ENCODE measurements around the gene ESPNL.

Gene ESPNL

GRCh38 chr2:238067939-238068338 is 32.2 kb upstream of the ESPNL start:
- Mint-ChIP-seq H3K4me1 (peaks cover 40% of the 10 kb centered on the region), H3K4me3 (peak overlapping the region; percentile 21), H3K27ac (peak overlapping the region; percentile 79), H3K9me3 (peaks cover 4% of the 10 kb centered on the region), H3K36me3 (peaks cover 98% of the 10 kb centered on the region)
- DNase-seq (ENCODE audit: low spot score in 2 of 2) (no peak), ATAC-seq (no peak)

DNA sequence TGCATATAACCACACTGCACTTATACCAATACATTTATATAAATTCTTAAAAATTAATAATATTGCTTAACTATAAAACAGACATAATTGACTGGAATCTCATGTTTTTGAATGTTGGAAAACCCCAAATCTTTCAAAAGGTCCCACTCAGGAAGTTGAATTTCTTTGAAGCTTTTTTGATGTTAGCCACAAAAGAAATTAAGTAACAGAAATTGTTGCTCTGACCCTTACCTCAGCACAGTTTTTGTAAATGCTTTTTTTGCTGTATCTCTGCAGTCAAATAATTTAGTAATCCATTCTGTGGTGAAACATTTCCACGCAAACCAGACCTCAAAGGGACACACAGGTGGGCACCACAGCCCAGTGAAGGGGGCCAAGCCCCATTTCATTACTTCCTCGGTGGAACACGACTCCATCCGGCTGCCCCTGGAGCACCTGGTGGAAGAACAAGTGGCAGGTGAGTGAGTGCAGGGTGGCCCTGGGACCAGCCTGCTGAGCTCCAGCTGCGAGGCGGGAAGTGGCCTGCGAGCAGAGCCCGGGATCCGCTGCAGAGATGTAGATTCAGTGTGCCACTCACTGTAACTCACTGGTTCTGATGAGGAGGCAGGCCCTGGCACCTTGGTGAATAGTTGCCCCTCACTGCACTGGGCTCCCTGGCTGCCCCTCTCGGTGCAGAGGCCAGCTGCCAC is 31.0 kb upstream of the ESPNL start:
- DNase-seq (ENCODE audit: low spot score in 2 of 2): peak in 1 of 2 donors; percentile 45
- peak overlapping the region; percentile 38 for H3K4me3 Mint-ChIP-seq
- H3K9me3 Mint-ChIP-seq: peaks cover 4% of the 10 kb centered on the region
- ATAC-seq: peak; percentile 21
- H3K4me1 Mint-ChIP-seq: peaks cover 34% of the 10 kb centered on the region
- H3K27ac Mint-ChIP-seq: peak overlapping the region; percentile 86
- peaks cover 98% of the 10 kb centered on the region for H3K36me3 Mint-ChIP-seq

DNA sequence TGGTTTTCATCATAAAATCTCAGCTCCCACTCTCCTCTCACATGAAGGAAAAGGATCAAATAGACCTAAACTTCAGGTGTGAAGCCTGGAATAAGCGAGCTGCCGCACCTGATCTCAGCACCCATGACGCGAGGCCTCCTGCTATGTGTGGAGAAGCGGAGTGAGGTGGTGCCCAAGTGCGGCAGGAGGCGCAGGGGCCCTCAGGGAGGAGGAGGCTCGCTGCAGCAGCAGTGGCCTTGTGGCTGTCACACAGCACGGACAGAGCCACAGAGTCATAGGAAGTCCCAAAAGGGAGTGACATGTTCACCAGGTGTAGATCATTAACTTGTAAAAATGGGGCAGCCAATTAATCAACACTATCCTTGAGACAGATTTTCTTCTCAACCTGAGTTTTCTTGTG is 30.3 kb upstream of the ESPNL start:
- ATAC-seq (no peak), DNase-seq (ENCODE audit: low spot score in 2 of 2) (peak in 1 of 2 donors; percentile 43)
- H3K4me1 Mint-ChIP-seq: peaks cover 34% of the 10 kb centered on the region
- H3K9me3 Mint-ChIP-seq: peaks cover 4% of the 10 kb centered on the region
- H3K36me3 Mint-ChIP-seq: peaks cover 98% of the 10 kb centered on the region
- H3K27ac Mint-ChIP-seq: peak overlapping the region; percentile 86
- peak overlapping the region; percentile 38 for H3K4me3 Mint-ChIP-seq

DNA sequence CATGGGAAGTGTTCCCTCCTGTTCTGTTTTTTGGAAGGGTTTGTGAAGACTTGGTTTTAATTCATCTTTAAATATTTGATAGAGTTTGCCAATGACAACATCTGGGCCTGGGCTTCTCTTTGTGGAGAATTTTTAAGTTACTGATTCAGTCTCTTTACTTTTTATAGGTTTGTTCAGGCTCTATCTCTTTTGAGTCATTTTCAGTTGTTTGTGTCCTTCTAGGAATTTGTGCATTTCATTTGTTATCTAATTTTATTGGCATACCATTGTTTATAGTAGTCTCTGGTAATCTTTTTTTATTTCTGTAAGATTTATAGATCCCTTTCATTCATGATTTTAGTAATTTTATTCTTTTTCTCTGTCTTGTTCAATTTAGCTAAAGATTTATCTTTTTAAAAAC is 24.7 kb upstream of the ESPNL start:
- H3K36me3 Mint-ChIP-seq: peaks cover 95% of the 10 kb centered on the region
- no peak overlapping the region for H3K27ac Mint-ChIP-seq

DNA sequence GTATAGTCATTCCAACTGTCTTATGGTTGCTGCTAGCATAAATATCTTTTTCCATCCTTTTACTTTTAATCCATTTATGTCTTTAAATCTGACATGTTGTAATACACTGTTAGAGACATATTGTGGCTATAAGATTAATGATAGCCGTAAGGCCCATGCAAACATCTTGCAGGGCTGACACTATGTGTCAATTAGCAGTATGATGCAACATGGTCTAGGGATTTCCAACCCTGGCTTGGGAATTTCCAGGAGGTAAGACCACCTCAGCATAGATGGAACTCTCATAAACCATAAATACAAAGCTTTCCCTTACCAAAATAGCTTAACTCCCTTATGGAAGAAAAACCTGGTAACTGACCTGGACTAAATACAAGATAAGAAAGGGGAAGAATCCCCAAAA is 22.8 kb upstream of the ESPNL start:
- ATAC-seq (no peak), DNase-seq (ENCODE audit: low spot score in 2 of 2) (peak in 1 of 2 donors; percentile 10)
- H3K4me1 Mint-ChIP-seq: no peaks in the 10 kb centered on the region
- H3K4me3 Mint-ChIP-seq: no peak overlapping the region
- no peaks in the 10 kb centered on the region for H3K9me3 Mint-ChIP-seq
- H3K27ac Mint-ChIP-seq: no peak overlapping the region
- H3K36me3 Mint-ChIP-seq: peaks cover 94% of the 10 kb centered on the region

More for the DNA sequence above, 24.7 kb upstream of the ESPNL start:
- no peak for DNase-seq (ENCODE audit: low spot score in 2 of 2)
- no peak overlapping the region for H3K4me3 Mint-ChIP-seq
- no peaks in the 10 kb centered on the region for H3K4me1 Mint-ChIP-seq
- no peaks in the 10 kb centered on the region for H3K9me3 Mint-ChIP-seq
- no peak for ATAC-seq

DNA sequence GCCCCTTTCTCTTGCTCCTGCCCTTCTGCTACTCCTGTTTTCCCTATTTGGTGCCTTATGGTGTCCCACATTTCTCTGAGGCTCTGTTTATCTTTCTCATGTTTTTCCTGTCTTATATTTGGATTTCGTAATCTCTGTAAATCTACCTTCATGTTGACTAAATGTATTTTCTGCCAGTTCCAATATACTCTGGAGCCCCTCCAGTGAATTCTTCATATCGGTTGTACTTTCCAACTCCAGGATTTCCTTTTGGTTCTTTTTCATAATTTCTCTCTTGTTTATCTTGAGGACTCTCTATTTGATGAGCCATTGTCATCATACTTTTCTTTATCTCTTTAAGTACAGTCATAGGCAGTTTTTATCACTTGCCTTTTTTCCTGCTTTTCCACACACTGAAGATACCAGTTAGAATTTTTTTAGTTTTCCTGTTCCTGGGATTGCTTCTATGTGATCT is 20.2 kb upstream of the ESPNL start:
- H3K9me3 Mint-ChIP-seq: no peaks in the 10 kb centered on the region
- H3K27ac Mint-ChIP-seq: no peak overlapping the region
- H3K36me3 Mint-ChIP-seq: peaks cover 95% of the 10 kb centered on the region
- ATAC-seq (no peak), DNase-seq (ENCODE audit: low spot score in 2 of 2) (no peak)
- no peak overlapping the region for H3K4me3 Mint-ChIP-seq
- no peaks in the 10 kb centered on the region for H3K4me1 Mint-ChIP-seq

DNA sequence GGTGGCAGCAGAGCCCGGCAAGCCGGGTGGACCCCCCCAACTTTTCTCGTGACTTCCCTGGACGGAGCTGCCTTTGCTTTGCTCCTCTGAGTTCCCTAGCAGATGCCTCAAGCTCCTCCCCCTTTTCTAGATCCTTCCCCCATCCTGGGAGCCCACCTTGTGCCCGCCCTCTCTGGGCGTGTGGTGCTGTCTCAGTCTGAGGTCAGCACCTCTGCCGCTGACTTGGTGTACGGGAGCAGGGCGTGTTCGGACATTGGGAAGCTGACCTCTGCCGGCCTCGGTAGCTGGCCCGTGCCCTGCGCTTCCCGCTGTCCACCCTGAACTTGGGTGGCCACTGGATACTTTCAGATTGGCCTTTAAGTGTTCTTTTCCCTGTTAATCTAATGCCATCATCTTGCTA is 19.6 kb upstream of the ESPNL start:
- Mint-ChIP-seq H3K27ac (no peak overlapping the region), H3K36me3 (peaks cover 95% of the 10 kb centered on the region), H3K4me1 (no peaks in the 10 kb centered on the region), H3K4me3 (no peak overlapping the region), H3K9me3 (no peaks in the 10 kb centered on the region)
- DNase-seq (ENCODE audit: low spot score in 2 of 2) (no peak), ATAC-seq (no peak)

GRCh38 chr2:238081150-238081549 is 19.0 kb upstream of the ESPNL start:
- no peak overlapping the region for H3K4me3 Mint-ChIP-seq
- ATAC-seq: no peak
- no peaks in the 10 kb centered on the region for H3K4me1 Mint-ChIP-seq
- DNase-seq (ENCODE audit: low spot score in 2 of 2): peak in 1 of 2 donors; percentile 28
- peaks cover 95% of the 10 kb centered on the region for H3K36me3 Mint-ChIP-seq
- H3K27ac Mint-ChIP-seq: no peak overlapping the region
- H3K9me3 Mint-ChIP-seq: no peaks in the 10 kb centered on the region

DNA sequence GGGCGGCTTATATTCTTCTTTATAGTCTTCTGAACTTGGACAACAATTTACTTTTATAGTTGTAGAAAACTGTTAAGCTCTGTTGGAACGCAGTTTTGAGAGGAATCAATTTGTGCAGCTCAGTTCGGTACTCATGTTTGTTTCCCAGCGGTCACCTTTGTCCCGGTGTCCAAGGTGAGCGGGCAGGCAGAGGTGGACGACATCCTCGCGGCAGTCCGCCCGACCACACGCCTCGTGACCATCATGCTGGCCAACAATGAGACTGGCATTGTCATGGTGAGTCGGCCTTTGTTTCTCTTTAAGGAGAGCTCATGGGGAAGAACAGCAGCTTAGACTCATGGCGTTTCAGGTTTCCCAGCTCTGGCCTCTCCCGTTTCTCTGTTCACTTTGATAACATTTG is 18.6 kb upstream of the ESPNL start:
- DNase-seq (ENCODE audit: low spot score in 2 of 2): peak in 1 of 2 donors; percentile 28
- Mint-ChIP-seq H3K27ac (no peak overlapping the region), H3K9me3 (no peaks in the 10 kb centered on the region), H3K4me3 (no peak overlapping the region), H3K36me3 (peaks cover 94% of the 10 kb centered on the region), H3K4me1 (no peaks in the 10 kb centered on the region)
- no peak for ATAC-seq

DNA sequence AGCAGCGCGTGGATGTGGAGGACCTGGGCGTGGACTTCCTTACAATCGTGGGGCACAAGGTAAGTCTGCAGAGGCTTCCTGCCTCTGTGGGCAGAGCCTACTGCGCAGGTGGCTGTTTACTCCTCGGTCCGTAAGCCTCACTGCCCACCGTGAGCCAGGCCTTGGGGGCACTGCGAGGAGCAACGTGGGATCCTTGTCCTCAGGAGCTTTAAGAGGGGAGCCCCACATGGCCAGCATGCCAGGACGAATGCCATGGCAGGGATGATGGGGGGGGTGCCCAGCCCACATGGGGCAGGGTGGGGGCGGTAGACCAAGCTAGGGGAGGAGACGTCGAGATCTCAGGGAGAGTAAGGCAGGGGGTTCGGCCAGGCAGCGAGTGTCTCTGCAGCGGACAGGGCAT is 18.0 kb upstream of the ESPNL start:
- DNase-seq (ENCODE audit: low spot score in 2 of 2) (peak in 1 of 2 donors; percentile 28), ATAC-seq (no peak)
- H3K4me1 Mint-ChIP-seq: no peaks in the 10 kb centered on the region
- H3K4me3 Mint-ChIP-seq: no peak overlapping the region
- no peak overlapping the region for H3K27ac Mint-ChIP-seq
- peaks cover 88% of the 10 kb centered on the region for H3K36me3 Mint-ChIP-seq
- H3K9me3 Mint-ChIP-seq: no peaks in the 10 kb centered on the region

GRCh38 chr2:238082827-238083226 is 17.3 kb upstream of the ESPNL start:
- ATAC-seq: no peak
- DNase-seq (ENCODE audit: low spot score in 2 of 2): no peak
- Mint-ChIP-seq H3K4me1 (no peaks in the 10 kb centered on the region), H3K27ac (no peak overlapping the region), H3K36me3 (peaks cover 85% of the 10 kb centered on the region), H3K9me3 (no peaks in the 10 kb centered on the region), H3K4me3 (no peak overlapping the region)

GRCh38 chr2:238083919-238084318 is 16.2 kb upstream of the ESPNL start:
- DNase-seq (ENCODE audit: low spot score in 2 of 2) (peak in 1 of 2 donors; percentile 22), ATAC-seq (no peak)
- H3K4me3 Mint-ChIP-seq: no peak overlapping the region
- peaks cover 76% of the 10 kb centered on the region for H3K36me3 Mint-ChIP-seq
- no peak overlapping the region for H3K27ac Mint-ChIP-seq
- H3K9me3 Mint-ChIP-seq: no peaks in the 10 kb centered on the region
- no peaks in the 10 kb centered on the region for H3K4me1 Mint-ChIP-seq

GRCh38 chr2:238084761-238085160 is 15.4 kb upstream of the ESPNL start:
- DNase-seq (ENCODE audit: low spot score in 2 of 2) (no peak), ATAC-seq (no peak)
- Mint-ChIP-seq H3K4me3 (no peak overlapping the region), H3K4me1 (no peaks in the 10 kb centered on the region), H3K9me3 (no peaks in the 10 kb centered on the region), H3K27ac (no peak overlapping the region), H3K36me3 (peaks cover 76% of the 10 kb centered on the region)

DNA sequence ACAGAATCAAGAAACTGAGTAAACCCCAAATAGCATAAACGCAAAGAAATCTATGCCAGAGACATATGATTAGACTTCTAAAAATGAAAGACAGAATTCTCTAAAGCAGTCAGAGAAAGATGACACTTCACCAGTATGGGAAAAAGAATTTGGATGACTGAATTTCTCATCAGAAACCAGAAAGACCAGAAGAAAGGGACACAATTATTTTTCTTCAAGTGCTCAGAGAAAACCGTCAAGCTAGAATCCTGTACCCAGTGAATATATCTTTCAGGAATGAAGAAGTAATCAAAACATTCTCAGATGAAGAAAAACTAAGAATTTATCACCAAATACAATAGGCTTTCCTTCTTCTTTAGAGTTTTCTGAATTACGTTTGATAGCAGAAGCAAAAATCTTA is 14.2 kb upstream of the ESPNL start:
- no peak overlapping the region for H3K4me3 Mint-ChIP-seq
- H3K36me3 Mint-ChIP-seq: peaks cover 64% of the 10 kb centered on the region
- no peak for DNase-seq (ENCODE audit: low spot score in 2 of 2)
- no peaks in the 10 kb centered on the region for H3K4me1 Mint-ChIP-seq
- no peaks in the 10 kb centered on the region for H3K9me3 Mint-ChIP-seq
- no peak overlapping the region for H3K27ac Mint-ChIP-seq
- no peak for ATAC-seq

- H3K4me3 Mint-ChIP-seq: no peak overlapping the region
- H3K4me1 Mint-ChIP-seq: no peaks in the 10 kb centered on the region
- ATAC-seq (no peak), DNase-seq (ENCODE audit: low spot score in 2 of 2) (peak in 1 of 2 donors; percentile 13)
- H3K9me3 Mint-ChIP-seq: no peaks in the 10 kb centered on the region
- H3K36me3 Mint-ChIP-seq: peaks cover 53% of the 10 kb centered on the region
- H3K27ac Mint-ChIP-seq: peak overlapping the region; percentile 67
Observed at GRCh38 chr2:238087211-238087610, 12.9 kb upstream of the ESPNL start.

GRCh38 chr2:238090887-238091286 is 9.3 kb upstream of the ESPNL start:
- Mint-ChIP-seq H3K4me3 (no peak overlapping the region), H3K36me3 (peaks cover 26% of the 10 kb centered on the region), H3K27ac (no peak overlapping the region), H3K4me1 (no peaks in the 10 kb centered on the region), H3K9me3 (no peaks in the 10 kb centered on the region)
- ATAC-seq (no peak), DNase-seq (ENCODE audit: low spot score in 2 of 2) (peak in 1 of 2 donors; percentile 34)

Measured in stimulated activated effector memory CD8-positive, alpha-beta T cell treated with anti-CD3 and anti-CD28 coated beads, Interleukin-12 subunit alpha, Interleukin-12 subunit beta, amount 100 ng/mL, for 72 hours (primary cell).